A673 (cell line): ENCODE results near the gene FXYD3.

Source experiments
- EZH2 ChIP-seq: fragments of 200-600 bp; sonication (generic); IDR thresholded peaks from 2 replicates; pipeline ENCODE4 v1.6.1; 2017; ENCODE audit warnings: borderline replicate concordance, low read depth, mild to moderate bottlenecking, mixed read lengths, antibody characterized with exemption, low read length; ENCODE audit not compliant: poor library complexity, severe bottlenecking
- TF ChIP-seq, protein P1 (sequence below): fragments of 300-800, 200-600 bp; sonication (generic); conservative IDR thresholded peaks from 2 replicates; pipeline ENCODE4 v1.5.1; 2017; ENCODE audit warnings: low read depth, mild to moderate bottlenecking, antibody characterized with exemption, low read length, moderate library complexity, mixed read lengths

- TF ChIP-seq, protein P1, sequence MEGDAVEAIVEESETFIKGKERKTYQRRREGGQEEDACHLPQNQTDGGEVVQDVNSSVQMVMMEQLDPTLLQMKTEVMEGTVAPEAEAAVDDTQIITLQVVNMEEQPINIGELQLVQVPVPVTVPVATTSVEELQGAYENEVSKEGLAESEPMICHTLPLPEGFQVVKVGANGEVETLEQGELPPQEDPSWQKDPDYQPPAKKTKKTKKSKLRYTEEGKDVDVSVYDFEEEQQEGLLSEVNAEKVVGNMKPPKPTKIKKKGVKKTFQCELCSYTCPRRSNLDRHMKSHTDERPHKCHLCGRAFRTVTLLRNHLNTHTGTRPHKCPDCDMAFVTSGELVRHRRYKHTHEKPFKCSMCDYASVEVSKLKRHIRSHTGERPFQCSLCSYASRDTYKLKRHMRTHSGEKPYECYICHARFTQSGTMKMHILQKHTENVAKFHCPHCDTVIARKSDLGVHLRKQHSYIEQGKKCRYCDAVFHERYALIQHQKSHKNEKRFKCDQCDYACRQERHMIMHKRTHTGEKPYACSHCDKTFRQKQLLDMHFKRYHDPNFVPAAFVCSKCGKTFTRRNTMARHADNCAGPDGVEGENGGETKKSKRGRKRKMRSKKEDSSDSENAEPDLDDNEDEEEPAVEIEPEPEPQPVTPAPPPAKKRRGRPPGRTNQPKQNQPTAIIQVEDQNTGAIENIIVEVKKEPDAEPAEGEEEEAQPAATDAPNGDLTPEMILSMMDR = no peak
- TF ChIP-seq EZH2 = no peak
Observed at GRCh38 chr19:35136231-35136630, 20.6 kb downstream of the FXYD3 start.
